Suprapubic skin (tissue), 4 donors: ENCODE results near the gene ST13. TPM values are rescaled to one million over a fixed set of nuclear protein-coding genes. Genes with fewer than 3 reads are reported as not detected.
"Not testable (repeated sequence)": the region's sequence is repeated elsewhere in the genome, so short reads cannot be mapped to it uniquely, and the experiment has no call there.

Source experiments
- DNase-seq, 2 donors: peaks; one replicate each; pipeline ENCODE4 v3.0.0-alpha.2; 2019; ENCODE audit warnings: low spot score in 2 of 2
- H3K27ac ChIP-seq: fragments of 200-600 bp; sonication (generic); one replicate; pipeline ENCODE4 v1.5.1; 2019
- H3K27me3 ChIP-seq: fragments of 200-600 bp; sonication (generic); one replicate; pipeline ENCODE4 v1.5.1; 2019
- H3K36me3 ChIP-seq: fragments of 200-600 bp; sonication (generic); one replicate; pipeline ENCODE4 v1.5.1; 2019
- H3K4me1 ChIP-seq: fragments of 200-600 bp; sonication (generic); one replicate; pipeline ENCODE4 v1.5.1; 2019
- H3K4me3 ChIP-seq: fragments of 200-600 bp; sonication (generic); one replicate; pipeline ENCODE4 v1.5.1; 2019; ENCODE audit warnings: mild to moderate bottlenecking
- H3K9me3 ChIP-seq: fragments of 200-600 bp; sonication (generic); one replicate; pipeline ENCODE4 v1.5.1; 2019
- CTCF ChIP-seq, 2 donors: fragments of 200-600 bp in 1 of 2; fragments of 450-650 bp in 1 of 2; sonication (generic) in 1 of 2; IDR thresholded peaks; one replicate each; pipeline ENCODE4 v1.5.1; 2016 to 2019; ENCODE audit warnings: antibody characterized with exemption in 2 of 2, mild to moderate bottlenecking in 1 of 2, moderate library complexity in 1 of 2
- EP300 ChIP-seq: sonication (generic); formaldehyde crosslinking; IDR thresholded peaks from one replicate; pipeline ENCODE4 v1.6.1; 2017; ENCODE audit warnings: antibody characterized with exemption
- POLR2A ChIP-seq, 2 donors: fragments of 450-650 bp; IDR thresholded peaks; one replicate each; pipeline ENCODE4 v1.6.1; 2017; ENCODE audit warnings: antibody characterized with exemption in 2 of 2, mild to moderate bottlenecking in 2 of 2, moderate library complexity in 2 of 2
- POLR2AphosphoS5 ChIP-seq, 3 donors: sonication (generic); formaldehyde crosslinking; IDR thresholded peaks; one replicate each; pipeline ENCODE4 v1.6.1; 2017; ENCODE audit warnings: antibody characterized with exemption in 3 of 3
- WGBS: methylation state at CpG from one replicate; pipeline ENCODE4 v1.1.5; 2018; 5-methylcytosine and 5-hydroxymethylcytosine counted together
- total RNA-seq, 4 donors: library from RNA; depleted of rRNA; stranded (reverse); fragments of >200 nt; gene quantifications; one replicate each; pipeline ENCODE4 v1.1.0, GENCODE V29; 2016

ST13 gene
- total RNA-seq, 4 donors from 2014 or later: 104 to 117 (median 115) TPM

- H3K27ac ChIP-seq: no peak overlapping the region
- TF ChIP-seq POLR2A (IDR thresholded peaks at IDR 0.05) (no peak), EP300 (no peak), CTCF (IDR thresholded peaks at IDR 0.05) (no peak), POLR2AphosphoS5 (IDR thresholded peaks at IDR 0.05) (no peak)
- peaks cover 23% of the 10 kb centered on the region for H3K36me3 ChIP-seq
- no peaks in the 10 kb centered on the region for H3K4me1 ChIP-seq
- H3K4me3 ChIP-seq: no peak overlapping the region
- no peaks in the 10 kb centered on the region for H3K27me3 ChIP-seq
- 95% methylated on average over 3 of the region's 3 CpGs for WGBS
- DNase-seq: no peak
- H3K9me3 ChIP-seq: no peaks in the 10 kb centered on the region
Measured at GRCh38 chr22:40874016-40874415, 17.6 kb upstream of the ST13 start.

- H3K36me3 ChIP-seq: peaks cover 20% of the 10 kb centered on the region
- not testable (repeated sequence) for H3K4me3 ChIP-seq, H3K27me3 ChIP-seq, DNase-seq, H3K9me3 ChIP-seq, H3K27ac ChIP-seq, H3K4me1 ChIP-seq
- 88% methylated on average over 6 of the region's 6 CpGs for WGBS
Measured at GRCh38 chr22:40868379-40868778, 11.9 kb upstream of the ST13 start.

- Histone ChIP-seq H3K4me1 (no peaks in the 10 kb centered on the region), H3K36me3 (peaks cover 17% of the 10 kb centered on the region), H3K27me3 (no peaks in the 10 kb centered on the region), H3K9me3 (no peaks in the 10 kb centered on the region), H3K4me3 (no peak overlapping the region), H3K27ac (no peak overlapping the region)
- 91% methylated on average over 2 of the region's 2 CpGs for WGBS
- no peak for DNase-seq
- no peak for TF ChIP-seq POLR2A (IDR thresholded peaks at IDR 0.05)
- TF ChIP-seq EP300: no peak
- no peak for TF ChIP-seq CTCF (IDR thresholded peaks at IDR 0.05)
- no peak for TF ChIP-seq POLR2AphosphoS5 (IDR thresholded peaks at IDR 0.05)
Measured at GRCh38 chr22:40867109-40867508, 10.7 kb upstream of the ST13 start.

GRCh38 chr22:40862537-40862936 is 6.1 kb upstream of the ST13 start:
- Histone ChIP-seq H3K36me3 (no peaks in the 10 kb centered on the region), H3K27me3 (no peaks in the 10 kb centered on the region), H3K4me3 (no peak overlapping the region), H3K27ac (no peak overlapping the region), H3K9me3 (no peaks in the 10 kb centered on the region), H3K4me1 (peaks cover 15% of the 10 kb centered on the region)
- TF ChIP-seq POLR2AphosphoS5 (IDR thresholded peaks at IDR 0.05) (no peak), EP300 (no peak), POLR2A (IDR thresholded peaks at IDR 0.05) (no peak), CTCF (IDR thresholded peaks at IDR 0.05) (no peak)
- 94% methylated on average over 2 of the region's 2 CpGs for WGBS
- no peak for DNase-seq

- no peak for DNase-seq
- Histone ChIP-seq H3K9me3 (no peaks in the 10 kb centered on the region), H3K27me3 (no peaks in the 10 kb centered on the region), H3K27ac (no peak within 1 kb of the TSS), H3K36me3 (no peaks in the 10 kb centered on the region), H3K4me3 (no peak within 1 kb of the TSS), H3K4me1 (peaks cover 17% of the 10 kb centered on the region)
- 90% methylated on average over 3 of the region's 3 CpGs for WGBS
- TF ChIP-seq POLR2AphosphoS5 (IDR thresholded peaks at IDR 0.05) (no peak), EP300 (no peak)
Measured at GRCh38 chr22:40862013-40862412, 5.6 kb upstream of the ST13 start, which contains the start of gene DNAJB7. Gene DNAJB7 (minus strand): TSS chr22:40862113. CDS start chr22:40861994, 119 bp downstream.

- no peak for TF ChIP-seq EP300
- TF ChIP-seq CTCF (IDR thresholded peaks at IDR 0.05): no peak
- TF ChIP-seq POLR2A (IDR thresholded peaks at IDR 0.05): no peak
- no peak for TF ChIP-seq POLR2AphosphoS5 (IDR thresholded peaks at IDR 0.05)
- peak overlapping the region; percentile 97 for H3K27ac ChIP-seq
- no peaks in the 10 kb centered on the region for H3K27me3 ChIP-seq
- DNase-seq: no peak
- peak overlapping the region; percentile 88 for H3K4me3 ChIP-seq
- H3K9me3 ChIP-seq: no peaks in the 10 kb centered on the region
- H3K4me1 ChIP-seq: peaks cover 51% of the 10 kb centered on the region
- no peaks in the 10 kb centered on the region for H3K36me3 ChIP-seq
- WGBS: 6% methylated on average over 12 of the region's 18 CpGs
Measured at GRCh38 chr22:40857309-40857855, 943 bp upstream of the ST13 start.
